Natural killer cell (primary cell): ENCODE data around the gene ZNF705A. TPM values are rescaled to one million over a fixed set of nuclear protein-coding genes. Genes with fewer than 3 reads are reported as not detected.
"Not testable (repeated sequence)": the region's sequence is repeated elsewhere in the genome, so short reads cannot be mapped to it uniquely, and the experiment has no call there.

Experiments
- ATAC-seq, 3 donors: fragments of 150-1000 bp in 2 of 3; fragments of 200-7000 bp in 1 of 3; cut with Tn5 transposase; 1 replicate in 1 of 3; 2 replicates in 2 of 3; pipeline ENCODE4 v1.10.0; 2021; ENCODE audit warnings: mild to moderate bottlenecking in 2 of 3, moderate library complexity in 2 of 3
- DNase-seq, 2 donors: peaks; one replicate each; pipeline versions ENCODE4 v3.0.0 to v3.0.0-alpha.2; 2013 to 2021; ENCODE audit warnings: mixed read lengths in 1 of 2
- H3K27ac ChIP-seq: one replicate; pipeline ENCODE4 v1.5.1; 2013; ENCODE audit warnings: mild to moderate bottlenecking, low read length
- H3K27me3 ChIP-seq: one replicate; pipeline ENCODE4 v1.6.1; 2013; ENCODE audit warnings: low read length; ENCODE audit not compliant: control insufficient read depth, insufficient read depth
- H3K36me3 ChIP-seq: one replicate; pipeline ENCODE4 v1.6.1; 2013; ENCODE audit warnings: low read length; ENCODE audit not compliant: control insufficient read depth, insufficient read depth
- H3K4me1 ChIP-seq: one replicate; pipeline ENCODE4 v1.6.1; 2013; ENCODE audit warnings: low read length; ENCODE audit not compliant: control insufficient read depth, insufficient read depth
- H3K4me3 ChIP-seq: one replicate; pipeline ENCODE4 v1.5.1; 2013; ENCODE audit warnings: low read length
- H3K9me3 ChIP-seq: one replicate; pipeline ENCODE4 v1.6.1; 2013; ENCODE audit warnings: low read length; ENCODE audit not compliant: control insufficient read depth, insufficient read depth
- H3K27ac Mint-ChIP-seq, 2 donors: one replicate each; pipeline ENCODE4 v1.8.0; 2022; ENCODE audit warnings: mild to moderate bottlenecking in 2 of 2, mixed read lengths in 2 of 2, moderate library complexity in 1 of 2
- H3K27me3 Mint-ChIP-seq, 2 donors: one replicate each; pipeline ENCODE4 v1.8.0; 2022; ENCODE audit warnings: low read depth in 2 of 2, mixed read lengths in 2 of 2
- H3K36me3 Mint-ChIP-seq: one replicate; pipeline ENCODE4 v1.8.0; 2022; ENCODE audit warnings: mixed read lengths
- H3K4me1 Mint-ChIP-seq, 2 donors: one replicate each; pipeline ENCODE4 v1.8.0; 2022; ENCODE audit warnings: mixed read lengths in 2 of 2
- H3K4me3 Mint-ChIP-seq: one replicate; pipeline ENCODE4 v1.8.0; 2022; ENCODE audit warnings: mild to moderate bottlenecking, moderate library complexity, mixed read lengths
- H3K9me3 Mint-ChIP-seq, 2 donors: one replicate each; pipeline ENCODE4 v1.8.0; 2022; ENCODE audit warnings: mixed read lengths in 2 of 2
- WGBS: methylation state at CpG from one replicate; pipeline ENCODE4 v1.1.7; 2013; ENCODE audit warnings: missing lambda C conversion rate; ENCODE audit not compliant: insufficient coverage; 5-methylcytosine and 5-hydroxymethylcytosine counted together
- intact Hi-C: fragments of 100-400 bp; cut with micrococcal nuclease; formaldehyde crosslinking; loops from one replicate; pipeline ENCODE4 v1.14.2; 2022
- total RNA-seq, 4 donors: library from RNA; stranded (reverse); fragments of 120-200 nt in 1 of 4; gene quantifications; one replicate each; pipeline versions ENCODE4 v1.2.3 to v1.2.4, GENCODE V29; 2013 to 2022
- TF ChIP-seq, protein P1 (sequence below): fragments of 200-600 bp; IDR thresholded peaks from one replicate; pipeline ENCODE4 v1.8.0; 2022; ENCODE audit warnings: antibody characterized with exemption

Gene ZNF705A
- total RNA-seq, 3 donors from 2014 or later (not counting 1 experiment from before 2014, with no cell fraction given) = not detected

GRCh38 chr12:8223646-8224045 lies 66.8 kb downstream of the ZNF705A start:
- WGBS = 78% methylated on average over 13 of the region's 13 CpGs
- intact Hi-C loops, H3K27me3 Mint-ChIP-seq, H3K4me3 ChIP-seq, H3K36me3 Mint-ChIP-seq, H3K27me3 ChIP-seq, H3K27ac Mint-ChIP-seq, ATAC-seq, H3K4me3 Mint-ChIP-seq, H3K4me1 ChIP-seq, H3K9me3 ChIP-seq, H3K4me1 Mint-ChIP-seq, H3K27ac ChIP-seq, H3K36me3 ChIP-seq, DNase-seq, H3K9me3 Mint-ChIP-seq: not testable (repeated sequence)

- H3K27me3 Mint-ChIP-seq, intact Hi-C loops, H3K27ac Mint-ChIP-seq, H3K27me3 ChIP-seq, H3K9me3 ChIP-seq, H3K4me1 Mint-ChIP-seq, H3K36me3 ChIP-seq, H3K9me3 Mint-ChIP-seq, ATAC-seq, H3K36me3 Mint-ChIP-seq, DNase-seq, H3K4me3 ChIP-seq, H3K27ac ChIP-seq, H3K4me1 ChIP-seq, H3K4me3 Mint-ChIP-seq: not testable (repeated sequence)
- 92% methylated on average over 10 of the region's 11 CpGs for WGBS
Observed at GRCh38 chr12:8224782-8225181, 68.0 kb downstream of the ZNF705A start.

- Histone ChIP-seq H3K27ac (no peak overlapping the region), H3K4me1 (no peaks in the 10 kb centered on the region), H3K27me3 (no peaks in the 10 kb centered on the region), H3K9me3 (no peaks in the 10 kb centered on the region), H3K36me3 (no peaks in the 10 kb centered on the region), H3K4me3 (no peak overlapping the region)
- no peak overlapping the region for H3K27ac Mint-ChIP-seq
- H3K9me3 Mint-ChIP-seq = no peaks in the 10 kb centered on the region
- TF ChIP-seq, protein P1, sequence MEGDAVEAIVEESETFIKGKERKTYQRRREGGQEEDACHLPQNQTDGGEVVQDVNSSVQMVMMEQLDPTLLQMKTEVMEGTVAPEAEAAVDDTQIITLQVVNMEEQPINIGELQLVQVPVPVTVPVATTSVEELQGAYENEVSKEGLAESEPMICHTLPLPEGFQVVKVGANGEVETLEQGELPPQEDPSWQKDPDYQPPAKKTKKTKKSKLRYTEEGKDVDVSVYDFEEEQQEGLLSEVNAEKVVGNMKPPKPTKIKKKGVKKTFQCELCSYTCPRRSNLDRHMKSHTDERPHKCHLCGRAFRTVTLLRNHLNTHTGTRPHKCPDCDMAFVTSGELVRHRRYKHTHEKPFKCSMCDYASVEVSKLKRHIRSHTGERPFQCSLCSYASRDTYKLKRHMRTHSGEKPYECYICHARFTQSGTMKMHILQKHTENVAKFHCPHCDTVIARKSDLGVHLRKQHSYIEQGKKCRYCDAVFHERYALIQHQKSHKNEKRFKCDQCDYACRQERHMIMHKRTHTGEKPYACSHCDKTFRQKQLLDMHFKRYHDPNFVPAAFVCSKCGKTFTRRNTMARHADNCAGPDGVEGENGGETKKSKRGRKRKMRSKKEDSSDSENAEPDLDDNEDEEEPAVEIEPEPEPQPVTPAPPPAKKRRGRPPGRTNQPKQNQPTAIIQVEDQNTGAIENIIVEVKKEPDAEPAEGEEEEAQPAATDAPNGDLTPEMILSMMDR = no peak
- ATAC-seq (no peak), DNase-seq (no peak)
- H3K36me3 Mint-ChIP-seq = no peaks in the 10 kb centered on the region
- H3K27me3 Mint-ChIP-seq = no peaks in the 10 kb centered on the region
- intact Hi-C loops = no loop called here
- no peak overlapping the region for H3K4me3 Mint-ChIP-seq
- 92% methylated on average over 8 of the region's 8 CpGs for WGBS
- no peaks in the 10 kb centered on the region for H3K4me1 Mint-ChIP-seq
Observed at GRCh38 chr12:8226355-8226754, 69.5 kb downstream of the ZNF705A start.

- DNase-seq, H3K4me1 ChIP-seq, H3K4me1 Mint-ChIP-seq, ATAC-seq, intact Hi-C loops, H3K27me3 ChIP-seq, H3K27ac Mint-ChIP-seq, H3K36me3 ChIP-seq, H3K4me3 ChIP-seq, H3K36me3 Mint-ChIP-seq, H3K9me3 Mint-ChIP-seq, H3K27me3 Mint-ChIP-seq, H3K9me3 ChIP-seq, H3K27ac ChIP-seq: not testable (repeated sequence)
- WGBS = 62% methylated on average over 22 of the region's 22 CpGs
- H3K4me3 Mint-ChIP-seq = peak within 1 kb of the TSS; percentile 75
Observed at GRCh38 chr12:8226992-8227731, 70.3 kb downstream of the ZNF705A start, which contains the start of gene FAM90A1. Gene FAM90A1 (minus strand): TSS chr12:8227618. CDS start chr12:8224832, 2,786 bp downstream.

DNA sequence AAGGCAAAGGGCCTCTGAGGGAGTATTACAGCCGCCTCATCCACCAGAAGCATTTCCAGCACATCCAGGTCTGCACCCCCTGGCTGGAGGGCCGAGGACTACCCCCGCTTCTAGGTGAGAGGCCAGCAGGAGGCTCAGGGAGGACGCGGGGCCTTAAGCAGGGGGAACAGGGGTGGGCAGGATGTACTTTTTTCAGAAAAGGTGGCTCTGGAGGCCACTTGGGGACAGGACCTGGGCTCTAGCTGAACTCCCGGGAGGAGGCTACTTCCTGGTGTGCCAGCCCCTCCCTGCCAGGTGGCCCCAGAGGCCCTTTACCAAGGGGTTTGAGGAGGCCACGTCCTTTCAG lies 70.9 kb downstream of the ZNF705A start:
- H3K36me3 Mint-ChIP-seq, ATAC-seq, H3K27ac ChIP-seq, H3K9me3 ChIP-seq, H3K9me3 Mint-ChIP-seq, H3K27me3 ChIP-seq, H3K27me3 Mint-ChIP-seq, intact Hi-C loops, H3K4me1 ChIP-seq, H3K36me3 ChIP-seq, H3K27ac Mint-ChIP-seq, DNase-seq, H3K4me1 Mint-ChIP-seq, H3K4me3 ChIP-seq: not testable (repeated sequence)
- WGBS = 54% methylated on average over 7 of the region's 7 CpGs
- peak overlapping the region; percentile 75 for H3K4me3 Mint-ChIP-seq

DNA sequence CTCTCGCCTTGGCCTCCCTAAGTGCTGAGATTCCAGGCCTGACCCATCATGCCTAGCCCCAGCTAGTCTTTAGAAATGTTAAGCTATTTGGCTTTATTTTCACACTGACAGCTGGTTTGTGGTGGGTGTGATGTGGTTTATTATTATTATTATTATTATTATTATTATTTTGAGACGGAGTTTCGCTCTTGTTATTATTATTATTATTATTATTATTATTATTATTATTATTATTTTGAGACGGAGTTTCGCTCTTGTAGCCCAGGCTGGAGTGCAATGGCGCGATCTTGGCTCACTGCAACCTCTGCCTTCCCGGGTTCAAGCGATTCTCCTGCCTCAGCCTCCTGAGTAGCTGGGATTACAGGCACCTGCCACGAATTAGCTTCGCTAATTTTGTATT lies 71.8 kb downstream of the ZNF705A start:
- DNase-seq, H3K4me1 ChIP-seq, intact Hi-C loops, H3K27me3 ChIP-seq, H3K36me3 Mint-ChIP-seq, H3K27me3 Mint-ChIP-seq, ATAC-seq, H3K9me3 Mint-ChIP-seq, H3K27ac Mint-ChIP-seq, H3K36me3 ChIP-seq, H3K9me3 ChIP-seq, H3K4me1 Mint-ChIP-seq, H3K4me3 Mint-ChIP-seq, H3K4me3 ChIP-seq, H3K27ac ChIP-seq: not testable (repeated sequence)
- WGBS = 93% methylated on average over 8 of the region's 11 CpGs

GRCh38 chr12:8229486-8229885 lies 72.7 kb downstream of the ZNF705A start:
- H3K27ac ChIP-seq, H3K4me1 Mint-ChIP-seq, intact Hi-C loops, H3K9me3 ChIP-seq, H3K36me3 Mint-ChIP-seq, H3K4me1 ChIP-seq, H3K27me3 Mint-ChIP-seq, H3K4me3 Mint-ChIP-seq, H3K4me3 ChIP-seq, H3K27ac Mint-ChIP-seq, H3K9me3 Mint-ChIP-seq, H3K36me3 ChIP-seq, ATAC-seq, H3K27me3 ChIP-seq, DNase-seq: not testable (repeated sequence)
- WGBS = 58% methylated on average over 6 of the region's 7 CpGs
